Liver (tissue), 3 donors: ENCODE data around the gene C1orf174.

Source experiments
- ATF3 ChIP-seq: IDR thresholded peaks from 2 replicates; pipeline ENCODE4 v1.6.1; 2016; ENCODE audit warnings: antibody characterized with exemption
- CTCF ChIP-seq: fragments of 150-350 bp; IDR thresholded peaks from 2 replicates; pipeline ENCODE4 v1.5.1; 2017; ENCODE audit warnings: improper control_type of control experiment, low read depth, low read length; ENCODE audit not compliant: missing input control
- JUND ChIP-seq, 2 donors: IDR thresholded peaks; 2 replicates each; pipeline ENCODE4 v1.6.1; 2016; ENCODE audit warnings: antibody characterized with exemption in 2 of 2
- MAX ChIP-seq: IDR thresholded peaks from 2 replicates; pipeline ENCODE4 v1.6.1; 2016; ENCODE audit warnings: antibody characterized with exemption
- RAD21 ChIP-seq, 2 donors: IDR thresholded peaks; 2 replicates each; pipeline ENCODE4 v1.6.1; 2016; ENCODE audit warnings: antibody characterized with exemption in 2 of 2, mild to moderate bottlenecking in 2 of 2
- REST ChIP-seq: IDR thresholded peaks from 2 replicates; pipeline ENCODE4 v1.6.1; 2016; ENCODE audit warnings: antibody characterized with exemption, mild to moderate bottlenecking
- RXRA ChIP-seq, 2 donors: IDR thresholded peaks; 2 replicates each; pipeline ENCODE4 v1.6.1; 2017 to 2018; ENCODE audit warnings: antibody characterized with exemption in 2 of 2, mild to moderate bottlenecking in 1 of 2
- SP1 ChIP-seq: IDR thresholded peaks from 2 replicates; pipeline ENCODE4 v1.6.1; 2018; ENCODE audit warnings: antibody characterized with exemption, mild to moderate bottlenecking
- YY1 ChIP-seq: IDR thresholded peaks from 2 replicates; pipeline ENCODE4 v1.6.1; 2016; ENCODE audit warnings: antibody characterized with exemption, mild to moderate bottlenecking
- TF ChIP-seq, protein P1 (sequence below): IDR thresholded peaks from 2 replicates; pipeline ENCODE4 v1.6.1; 2016; ENCODE audit warnings: antibody characterized with exemption
- donor health status: healthy.
- donor health status: healthy.

GRCh38 chr1:3925256-3925655, 25.2 kb upstream of the C1orf174 start:
- TF ChIP-seq SP1 (no peak), CTCF (no peak), RXRA (IDR thresholded peaks at IDR 0.05) (no peak), JUND (IDR thresholded peaks at IDR 0.05) (no peak), REST (no peak), ATF3 (no peak), YY1 (no peak), MAX (no peak), RAD21 (IDR thresholded peaks at IDR 0.05) (no peak)
- TF ChIP-seq, protein P1, sequence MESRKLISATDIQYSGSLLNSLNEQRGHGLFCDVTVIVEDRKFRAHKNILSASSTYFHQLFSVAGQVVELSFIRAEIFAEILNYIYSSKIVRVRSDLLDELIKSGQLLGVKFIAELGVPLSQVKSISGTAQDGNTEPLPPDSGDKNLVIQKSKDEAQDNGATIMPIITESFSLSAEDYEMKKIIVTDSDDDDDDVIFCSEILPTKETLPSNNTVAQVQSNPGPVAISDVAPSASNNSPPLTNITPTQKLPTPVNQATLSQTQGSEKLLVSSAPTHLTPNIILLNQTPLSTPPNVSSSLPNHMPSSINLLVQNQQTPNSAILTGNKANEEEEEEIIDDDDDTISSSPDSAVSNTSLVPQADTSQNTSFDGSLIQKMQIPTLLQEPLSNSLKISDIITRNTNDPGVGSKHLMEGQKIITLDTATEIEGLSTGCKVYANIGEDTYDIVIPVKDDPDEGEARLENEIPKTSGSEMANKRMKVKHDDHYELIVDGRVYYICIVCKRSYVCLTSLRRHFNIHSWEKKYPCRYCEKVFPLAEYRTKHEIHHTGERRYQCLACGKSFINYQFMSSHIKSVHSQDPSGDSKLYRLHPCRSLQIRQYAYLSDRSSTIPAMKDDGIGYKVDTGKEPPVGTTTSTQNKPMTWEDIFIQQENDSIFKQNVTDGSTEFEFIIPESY: no peak
